ENCODE data around the gene NAGA.

NAGA gene

GRCh38 chr22:42026705-42027104 lies 43.9 kb downstream of the NAGA start:
- no peak for TF ChIP-seq YY1 (IDR thresholded peaks at IDR 0.05; ENCODE audit: low read depth)
- TF ChIP-seq, protein P1, sequence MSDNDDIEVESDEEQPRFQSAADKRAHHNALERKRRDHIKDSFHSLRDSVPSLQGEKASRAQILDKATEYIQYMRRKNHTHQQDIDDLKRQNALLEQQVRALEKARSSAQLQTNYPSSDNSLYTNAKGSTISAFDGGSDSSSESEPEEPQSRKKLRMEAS (IDR thresholded peaks at IDR 0.05): no peak
- no peak for TF ChIP-seq TEAD4 (IDR thresholded peaks at IDR 0.05)
- no peak for TF ChIP-seq ZBTB7A (IDR thresholded peaks at IDR 0.05; ENCODE audit: low read depth)
- no peak for TF ChIP-seq EGR1 (IDR thresholded peaks at IDR 0.05)
- TF ChIP-seq FOXM1 (IDR thresholded peaks at IDR 0.05; ENCODE audit: borderline replicate concordance, low read depth): no peak
- TF ChIP-seq, protein P2, sequence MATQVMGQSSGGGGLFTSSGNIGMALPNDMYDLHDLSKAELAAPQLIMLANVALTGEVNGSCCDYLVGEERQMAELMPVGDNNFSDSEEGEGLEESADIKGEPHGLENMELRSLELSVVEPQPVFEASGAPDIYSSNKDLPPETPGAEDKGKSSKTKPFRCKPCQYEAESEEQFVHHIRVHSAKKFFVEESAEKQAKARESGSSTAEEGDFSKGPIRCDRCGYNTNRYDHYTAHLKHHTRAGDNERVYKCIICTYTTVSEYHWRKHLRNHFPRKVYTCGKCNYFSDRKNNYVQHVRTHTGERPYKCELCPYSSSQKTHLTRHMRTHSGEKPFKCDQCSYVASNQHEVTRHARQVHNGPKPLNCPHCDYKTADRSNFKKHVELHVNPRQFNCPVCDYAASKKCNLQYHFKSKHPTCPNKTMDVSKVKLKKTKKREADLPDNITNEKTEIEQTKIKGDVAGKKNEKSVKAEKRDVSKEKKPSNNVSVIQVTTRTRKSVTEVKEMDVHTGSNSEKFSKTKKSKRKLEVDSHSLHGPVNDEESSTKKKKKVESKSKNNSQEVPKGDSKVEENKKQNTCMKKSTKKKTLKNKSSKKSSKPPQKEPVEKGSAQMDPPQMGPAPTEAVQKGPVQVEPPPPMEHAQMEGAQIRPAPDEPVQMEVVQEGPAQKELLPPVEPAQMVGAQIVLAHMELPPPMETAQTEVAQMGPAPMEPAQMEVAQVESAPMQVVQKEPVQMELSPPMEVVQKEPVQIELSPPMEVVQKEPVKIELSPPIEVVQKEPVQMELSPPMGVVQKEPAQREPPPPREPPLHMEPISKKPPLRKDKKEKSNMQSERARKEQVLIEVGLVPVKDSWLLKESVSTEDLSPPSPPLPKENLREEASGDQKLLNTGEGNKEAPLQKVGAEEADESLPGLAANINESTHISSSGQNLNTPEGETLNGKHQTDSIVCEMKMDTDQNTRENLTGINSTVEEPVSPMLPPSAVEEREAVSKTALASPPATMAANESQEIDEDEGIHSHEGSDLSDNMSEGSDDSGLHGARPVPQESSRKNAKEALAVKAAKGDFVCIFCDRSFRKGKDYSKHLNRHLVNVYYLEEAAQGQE (IDR thresholded peaks at IDR 0.05; ENCODE audit: low read depth): no peak
- no peak for TF ChIP-seq TAF1 (IDR thresholded peaks at IDR 0.05; ENCODE audit: low read depth)
- no peak for TF ChIP-seq CEBPB (IDR thresholded peaks at IDR 0.05)
- no peak for TF ChIP-seq CREB1 (IDR thresholded peaks at IDR 0.05; ENCODE audit: low read depth)

DNA sequence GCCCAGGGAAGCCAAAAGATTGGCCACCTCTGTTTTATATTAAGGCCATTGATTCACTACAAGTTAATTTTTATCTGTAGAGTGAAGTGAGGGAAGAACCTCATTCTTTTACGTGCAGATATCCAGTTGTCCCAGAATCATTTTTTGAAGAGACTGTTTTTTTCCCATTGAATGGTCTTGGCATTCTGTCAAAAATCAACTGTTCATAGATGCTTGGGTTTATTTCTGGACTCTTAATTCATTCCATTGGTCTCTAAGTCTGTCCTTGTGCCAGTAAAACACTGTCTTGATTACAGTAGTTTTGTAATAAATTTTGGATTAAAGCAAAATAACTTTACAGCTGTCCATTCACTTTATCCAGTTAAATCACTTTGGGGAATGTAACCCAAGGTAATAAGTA lies 45.2 kb downstream of the NAGA start:
- TF ChIP-seq, protein P1 (IDR thresholded peaks at IDR 0.05): no peak
- TF ChIP-seq, protein P3, sequence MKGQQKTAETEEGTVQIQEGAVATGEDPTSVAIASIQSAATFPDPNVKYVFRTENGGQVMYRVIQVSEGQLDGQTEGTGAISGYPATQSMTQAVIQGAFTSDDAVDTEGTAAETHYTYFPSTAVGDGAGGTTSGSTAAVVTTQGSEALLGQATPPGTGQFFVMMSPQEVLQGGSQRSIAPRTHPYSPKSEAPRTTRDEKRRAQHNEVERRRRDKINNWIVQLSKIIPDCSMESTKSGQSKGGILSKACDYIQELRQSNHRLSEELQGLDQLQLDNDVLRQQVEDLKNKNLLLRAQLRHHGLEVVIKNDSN (IDR thresholded peaks at IDR 0.05): no peak
- no peak for TF ChIP-seq TCF12 (IDR thresholded peaks at IDR 0.05; ENCODE audit: low read depth)
- no peak for TF ChIP-seq TEAD4 (IDR thresholded peaks at IDR 0.05)
- TF ChIP-seq, protein P2 (IDR thresholded peaks at IDR 0.05; ENCODE audit: low read depth): no peak
- TF ChIP-seq NFIC (IDR thresholded peaks at IDR 0.05): no peak
- TF ChIP-seq EP300 (IDR thresholded peaks at IDR 0.05; ENCODE audit: borderline replicate concordance): no peak
- no peak for TF ChIP-seq FOXM1 (IDR thresholded peaks at IDR 0.05; ENCODE audit: borderline replicate concordance, low read depth)
- TF ChIP-seq ZBTB7A (IDR thresholded peaks at IDR 0.05; ENCODE audit: low read depth): no peak
- no peak for TF ChIP-seq CEBPB (IDR thresholded peaks at IDR 0.05)
- TF ChIP-seq YY1 (IDR thresholded peaks at IDR 0.05; ENCODE audit: low read depth): no peak
- no peak for TF ChIP-seq EGR1 (IDR thresholded peaks at IDR 0.05)
- TF ChIP-seq TAF1 (IDR thresholded peaks at IDR 0.05; ENCODE audit: low read depth): no peak
- TF ChIP-seq CREB1 (IDR thresholded peaks at IDR 0.05; ENCODE audit: low read depth): no peak
- no peak for TF ChIP-seq RAD21 (IDR thresholded peaks at IDR 0.05; ENCODE audit: low read depth)

GRCh38 chr22:42022162-42022847 lies 48.3 kb downstream of the NAGA start:
- TF ChIP-seq, protein P3 (IDR thresholded peaks at IDR 0.05): no peak
- TF ChIP-seq NFIC (IDR thresholded peaks at IDR 0.05) (no peak), TAF1 (IDR thresholded peaks at IDR 0.05; ENCODE audit: low read depth) (no peak), TCF12 (IDR thresholded peaks at IDR 0.05; ENCODE audit: low read depth) (no peak), ZBTB7A (IDR thresholded peaks at IDR 0.05; ENCODE audit: low read depth) (0 out of 2 replicates have a peak, but pooled peaks have one; percentile 33)

GRCh38 chr22:42021571-42021970 lies 49.0 kb downstream of the NAGA start:
- no peak for TF ChIP-seq EP300 (IDR thresholded peaks at IDR 0.05; ENCODE audit: borderline replicate concordance)
- TF ChIP-seq, protein P3 (IDR thresholded peaks at IDR 0.05): no peak
- no peak for TF ChIP-seq TCF12 (IDR thresholded peaks at IDR 0.05; ENCODE audit: low read depth)
- TF ChIP-seq, protein P2 (IDR thresholded peaks at IDR 0.05; ENCODE audit: low read depth): no peak
- TF ChIP-seq CEBPB (IDR thresholded peaks at IDR 0.05): no peak
- no peak for TF ChIP-seq FOXM1 (IDR thresholded peaks at IDR 0.05; ENCODE audit: borderline replicate concordance, low read depth)
- TF ChIP-seq RAD21 (IDR thresholded peaks at IDR 0.05; ENCODE audit: low read depth): no peak
- TF ChIP-seq TEAD4 (IDR thresholded peaks at IDR 0.05): no peak
- no peak for TF ChIP-seq NFIC (IDR thresholded peaks at IDR 0.05)
- TF ChIP-seq, protein P1 (IDR thresholded peaks at IDR 0.05): no peak
- TF ChIP-seq YY1 (IDR thresholded peaks at IDR 0.05; ENCODE audit: low read depth): no peak
- TF ChIP-seq EGR1 (IDR thresholded peaks at IDR 0.05): no peak
- TF ChIP-seq CREB1 (IDR thresholded peaks at IDR 0.05; ENCODE audit: low read depth): no peak
- TF ChIP-seq TAF1 (IDR thresholded peaks at IDR 0.05; ENCODE audit: low read depth): no peak
- TF ChIP-seq ZBTB7A (IDR thresholded peaks at IDR 0.05; ENCODE audit: low read depth): no peak

All from Ishikawa (cell line).